Measurements from ENCODE around the gene PLSCR1.

Gene PLSCR1

GRCh38 chr3:146544002-146544928, at the start of gene PLSCR1:
Gene PLSCR1 (minus strand): TSS chr3:146544607. CDS start chr3:146536552, 8,055 bp downstream.
- peak; percentile 93 for DNase-seq

- DNase-seq: no peak
Observed at GRCh38 chr3:146593776-146594175, 49.4 kb upstream of the PLSCR1 start.

- no peak for DNase-seq
Observed at GRCh38 chr3:146590521-146590920, 46.1 kb upstream of the PLSCR1 start.

- no peak for DNase-seq
Observed at GRCh38 chr3:146589899-146590508, 45.6 kb upstream of the PLSCR1 start.

- no peak for DNase-seq
Observed at GRCh38 chr3:146585156-146585555, 40.7 kb upstream of the PLSCR1 start.

GRCh38 chr3:146581951-146582467, 37.6 kb upstream of the PLSCR1 start:
- DNase-seq: no peak

GRCh38 chr3:146581080-146581601, 36.7 kb upstream of the PLSCR1 start:
- DNase-seq: no peak

GRCh38 chr3:146577662-146578061, 33.3 kb upstream of the PLSCR1 start:
- DNase-seq: no peak

- no peak for DNase-seq
Observed at GRCh38 chr3:146575636-146576035, 31.2 kb upstream of the PLSCR1 start.

- DNase-seq: no peak
Observed at GRCh38 chr3:146574173-146574572, 29.8 kb upstream of the PLSCR1 start.

- DNase-seq: no peak
Observed at GRCh38 chr3:146569314-146569713, 24.9 kb upstream of the PLSCR1 start.

- DNase-seq: no peak
Observed at GRCh38 chr3:146566138-146566537, 21.7 kb upstream of the PLSCR1 start.

GRCh38 chr3:146561879-146562278, 17.5 kb upstream of the PLSCR1 start:
- no peak for DNase-seq

GRCh38 chr3:146561463-146561862, 17.1 kb upstream of the PLSCR1 start:
- DNase-seq: no peak

GRCh38 chr3:146560678-146561077, 16.3 kb upstream of the PLSCR1 start:
- no peak for DNase-seq

- no peak for DNase-seq
Observed at GRCh38 chr3:146559388-146559787, 15.0 kb upstream of the PLSCR1 start.

GRCh38 chr3:146558781-146559180, 14.4 kb upstream of the PLSCR1 start:
- DNase-seq: no peak

GRCh38 chr3:146557745-146558144, 13.3 kb upstream of the PLSCR1 start:
- no peak for DNase-seq

- DNase-seq: no peak
Observed at GRCh38 chr3:146555311-146555710, 10.9 kb upstream of the PLSCR1 start.

GRCh38 chr3:146554151-146554760, 9.8 kb upstream of the PLSCR1 start:
- no peak for DNase-seq

- no peak for DNase-seq
Observed at GRCh38 chr3:146550743-146551510, 6.5 kb upstream of the PLSCR1 start.

- DNase-seq: no peak
Observed at GRCh38 chr3:146550070-146550615, 5.7 kb upstream of the PLSCR1 start.

Data from left hindlimb (tissue), 1 donor.